Right lobe of liver (tissue), 6 donors: ENCODE data around the gene LDLRAD3. TPM values are rescaled to one million over a fixed set of nuclear protein-coding genes. Genes with fewer than 3 reads are reported as not detected.

Experiments
- ATAC-seq, 4 donors: fragments of 200-7000 bp; cut with Tn5 transposase; one replicate each; pipeline ENCODE4 v1.9.1; 2020; ENCODE audit warnings: mild to moderate bottlenecking in 4 of 4, moderate library complexity in 4 of 4
- DNase-seq, 3 donors: peaks; one replicate each; pipeline ENCODE4 v3.0.0-alpha.2; 2020
- H3K27ac ChIP-seq, 3 donors: fragments of 200-600 bp; one replicate each; pipeline ENCODE4 v1.8.0; 2022
- H3K27me3 ChIP-seq, 2 donors: fragments of 200-600 bp; one replicate each; pipeline ENCODE4 v1.8.0; 2022
- H3K36me3 ChIP-seq, 4 donors: fragments of 200-600 bp; sonication (generic) in 1 of 4; one replicate each; pipeline versions ENCODE4 v1.5.1 to v1.8.0; 2017 to 2022; ENCODE audit warnings: control low read depth in 1 of 4
- H3K4me1 ChIP-seq, 4 donors: fragments of 200-600 bp; sonication (generic) in 1 of 4; one replicate each; pipeline versions ENCODE4 v1.5.1 to v1.8.0; 2017 to 2022; ENCODE audit warnings: control low read depth in 1 of 4
- H3K4me3 ChIP-seq, 3 donors: fragments of 200-600 bp; one replicate each; pipeline ENCODE4 v1.8.0; 2022
- H3K9me3 ChIP-seq, 4 donors: fragments of 200-600 bp; sonication (generic) in 1 of 4; one replicate each; pipeline versions ENCODE4 v1.5.1 to v1.8.0; 2017 to 2022; ENCODE audit warnings: control low read depth in 1 of 4
- POLR2A ChIP-seq: fragments of 450-650 bp; IDR thresholded peaks from one replicate; pipeline ENCODE4 v1.6.1; 2017; ENCODE audit warnings: antibody characterized with exemption, mild to moderate bottlenecking
- WGBS: methylation state at CpG from one replicate; pipeline ENCODE4 v1.1.6; 2018; ENCODE audit warnings: low coverage, low lambda C conversion rate; ENCODE audit not compliant: insufficient coverage; ENCODE audit errors: missing lambda C conversion rate; 5-methylcytosine and 5-hydroxymethylcytosine counted together
- intact Hi-C, 2 donors: fragments of 100-400 bp; cut with DNase I; formaldehyde crosslinking; loops; one replicate each; pipeline versions ENCODE4 v1.11.2 to v1.14.1; 2022
- total RNA-seq, 6 experiments: library from RNA; depleted of rRNA in 2 of 6; stranded (reverse); fragments of >200 nt in 2 of 6; fragmentation: NEBNext Ultra II Directional in 3 of 6; extraction: Animal tissue kit (Norgen Biotek cat#: 25700) in 3 of 6; gene quantifications; one replicate each; pipeline versions ENCODE4 v1.1.0 to v1.2.4, GENCODE V29; 2016 to 2023
- TF ChIP-seq, protein P1 (sequence below), 4 donors: fragments of 200-600 bp in 3 of 4; fragments of 450-650 bp in 1 of 4; IDR thresholded peaks; one replicate each; pipeline versions ENCODE4 v1.5.1 to v1.8.0; 2016 to 2022; ENCODE audit warnings: antibody characterized with exemption in 4 of 4, mild to moderate bottlenecking in 2 of 4
- donor health status: DM: no; HTN: yes; CAD: no.
- donor health status: DM: no; HTN: no; CAD: no.
- donor health status: DM: no; HTN: no; CAD: no.
- donor health status: DM: no; HTN: yes; CAD: no.
- donor health status: DM: no; HTN: yes; CAD: no.

The LDLRAD3 gene
- total RNA-seq, 6 experiments from 2014 or later, result 0.62 to 3.3 (median 2.7) TPM

GRCh38 chr11:36000616-36001190 is 56.8 kb downstream of the LDLRAD3 start:
- Histone ChIP-seq H3K4me3 (no peak overlapping the region), H3K4me1 (no peaks in the 10 kb centered on the region), H3K27me3 (no peaks in the 10 kb centered on the region), H3K9me3 (no peaks in the 10 kb centered on the region), H3K36me3 (no peaks in the 10 kb centered on the region), H3K27ac (no peak overlapping the region)
- 81% methylated on average over 6 of the region's 6 CpGs for WGBS
- intact Hi-C loops, result no loop called here
- DNase-seq, result no peak
- TF ChIP-seq, protein P1, sequence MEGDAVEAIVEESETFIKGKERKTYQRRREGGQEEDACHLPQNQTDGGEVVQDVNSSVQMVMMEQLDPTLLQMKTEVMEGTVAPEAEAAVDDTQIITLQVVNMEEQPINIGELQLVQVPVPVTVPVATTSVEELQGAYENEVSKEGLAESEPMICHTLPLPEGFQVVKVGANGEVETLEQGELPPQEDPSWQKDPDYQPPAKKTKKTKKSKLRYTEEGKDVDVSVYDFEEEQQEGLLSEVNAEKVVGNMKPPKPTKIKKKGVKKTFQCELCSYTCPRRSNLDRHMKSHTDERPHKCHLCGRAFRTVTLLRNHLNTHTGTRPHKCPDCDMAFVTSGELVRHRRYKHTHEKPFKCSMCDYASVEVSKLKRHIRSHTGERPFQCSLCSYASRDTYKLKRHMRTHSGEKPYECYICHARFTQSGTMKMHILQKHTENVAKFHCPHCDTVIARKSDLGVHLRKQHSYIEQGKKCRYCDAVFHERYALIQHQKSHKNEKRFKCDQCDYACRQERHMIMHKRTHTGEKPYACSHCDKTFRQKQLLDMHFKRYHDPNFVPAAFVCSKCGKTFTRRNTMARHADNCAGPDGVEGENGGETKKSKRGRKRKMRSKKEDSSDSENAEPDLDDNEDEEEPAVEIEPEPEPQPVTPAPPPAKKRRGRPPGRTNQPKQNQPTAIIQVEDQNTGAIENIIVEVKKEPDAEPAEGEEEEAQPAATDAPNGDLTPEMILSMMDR (IDR thresholded peaks at IDR 0.05), result no peak
- no peak for TF ChIP-seq POLR2A
- no peak for ATAC-seq

- H3K9me3 ChIP-seq, result no peaks in the 10 kb centered on the region
- intact Hi-C loops, result no loop called here
- no peak for DNase-seq
- H3K4me3 ChIP-seq, result no peak overlapping the region
- ATAC-seq, result peak in 3 of 4 donors; percentile 17 to 48 (median 32)
- no peaks in the 10 kb centered on the region for H3K27me3 ChIP-seq
- no peaks in the 10 kb centered on the region for H3K4me1 ChIP-seq
- H3K36me3 ChIP-seq, result no peaks in the 10 kb centered on the region
- H3K27ac ChIP-seq, result no peak overlapping the region
- TF ChIP-seq, protein P1 (IDR thresholded peaks at IDR 0.05), result no peak
- no peak for TF ChIP-seq POLR2A
- 65% methylated on average over 6 of the region's 6 CpGs for WGBS
Observed at GRCh38 chr11:36002196-36002595, 58.3 kb downstream of the LDLRAD3 start.

DNA sequence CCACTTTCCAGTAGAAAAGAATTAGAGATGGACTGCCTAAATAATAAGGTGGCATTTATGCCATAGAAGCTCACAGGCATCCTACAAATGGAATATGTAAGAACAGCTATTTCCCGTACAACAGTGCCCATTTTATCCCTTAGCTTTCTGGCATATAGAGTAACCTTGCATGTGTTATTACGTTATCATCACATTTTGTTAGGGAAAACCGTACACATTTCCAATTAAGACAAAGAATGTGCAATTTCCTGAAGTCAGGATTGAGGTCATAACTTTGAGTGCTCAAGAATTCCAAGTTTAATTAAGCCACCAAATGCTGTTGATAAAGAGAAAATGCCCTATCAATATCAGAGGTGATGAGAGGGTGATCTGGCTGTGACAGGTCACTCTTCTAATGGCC is 58.9 kb downstream of the LDLRAD3 start:
- ATAC-seq (no peak), DNase-seq (no peak)
- no peak overlapping the region for H3K27ac ChIP-seq
- H3K9me3 ChIP-seq, result no peaks in the 10 kb centered on the region
- H3K4me1 ChIP-seq, result no peaks in the 10 kb centered on the region
- H3K27me3 ChIP-seq, result no peaks in the 10 kb centered on the region
- no peak for TF ChIP-seq POLR2A
- TF ChIP-seq, protein P1 (IDR thresholded peaks at IDR 0.05), result no peak
- intact Hi-C loops, result no loop called here
- 58% methylated on average over 3 of the region's 3 CpGs for whole genome bisulfite sequencing
- H3K36me3 ChIP-seq, result no peaks in the 10 kb centered on the region
- no peak overlapping the region for H3K4me3 ChIP-seq

DNA sequence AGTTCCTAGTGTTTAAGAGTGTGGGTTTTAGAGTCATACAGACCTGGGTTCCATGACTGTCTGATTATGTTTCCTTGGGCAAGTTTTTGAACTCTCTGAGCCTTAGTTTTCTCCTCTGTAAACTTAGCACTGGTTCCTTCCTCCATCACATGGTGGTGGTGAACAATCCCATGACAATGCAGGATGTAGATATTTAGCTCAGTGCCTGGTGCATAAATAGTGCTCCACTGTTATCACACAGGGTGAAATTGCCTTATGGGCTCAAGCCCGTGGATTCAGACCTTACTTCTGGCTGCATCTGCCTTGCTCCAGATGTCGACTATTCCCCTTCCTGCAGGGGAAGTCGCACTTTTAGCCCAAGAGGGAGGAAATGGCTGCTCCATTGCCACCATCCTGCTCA is 62.7 kb downstream of the LDLRAD3 start:
- Histone ChIP-seq H3K9me3 (no peaks in the 10 kb centered on the region), H3K36me3 (no peaks in the 10 kb centered on the region), H3K27ac (no peak overlapping the region), H3K4me1 (no peaks in the 10 kb centered on the region), H3K27me3 (no peaks in the 10 kb centered on the region), H3K4me3 (no peak overlapping the region)
- DNase-seq, result no peak
- intact Hi-C loops, result no loop called here
- WGBS, result no CpG with 5 or more reads among the region's 3 CpGs
- TF ChIP-seq POLR2A, result no peak
- TF ChIP-seq, protein P1 (IDR thresholded peaks at IDR 0.05), result no peak
- no peak for ATAC-seq
